WTC11 (cell line): ENCODE measurements around the gene SUSD1. TPM values are rescaled to one million over a fixed set of nuclear protein-coding genes. Genes with fewer than 3 reads are reported as not detected.

Experiments
- ATAC-seq: fragments of 200-7000 bp; cut with Tn5 transposase; 2 replicates; pipeline ENCODE4 v1.10.0; 2021; ENCODE audit warnings: mild to moderate bottlenecking, moderate library complexity
- CTCF ChIA-PET: fragments of 300-600 bp; sonication (Branson Sonifier 250); formaldehyde crosslinking; loops from one replicate; lab custom pipeline; 2021; ENCODE audit warnings: antibody characterized with exemption; lab: Charles Lee
- POLR2A ChIA-PET: fragments of 350-600 bp; sonication (Branson Sonifier 250); formaldehyde crosslinking; loops from one replicate; lab custom pipeline; 2021; ENCODE audit warnings: antibody characterized with exemption; lab: Charles Lee
- DNase-seq: peaks from one replicate; pipeline ENCODE4 v3.0.0; 2021; ENCODE audit warnings: low spot score
- H3K27ac Mint-ChIP-seq: 2 replicates; pipeline ENCODE4 v1.8.0; 2021; ENCODE audit warnings: mixed read lengths
- H3K27me3 Mint-ChIP-seq: 2 replicates; pipeline ENCODE4 v1.8.0; 2021; ENCODE audit warnings: low read depth, mild to moderate bottlenecking, moderate library complexity, mixed read lengths
- H3K36me3 Mint-ChIP-seq: 2 replicates; pipeline ENCODE4 v1.8.0; 2021; ENCODE audit warnings: mixed read lengths
- H3K4me1 Mint-ChIP-seq: 2 replicates; pipeline ENCODE4 v1.8.0; 2022; ENCODE audit warnings: mixed read lengths
- H3K4me3 Mint-ChIP-seq: 2 replicates; pipeline ENCODE4 v1.8.0; 2021; ENCODE audit warnings: mild to moderate bottlenecking, moderate library complexity, mixed read lengths
- H3K9me3 Mint-ChIP-seq: 2 replicates; pipeline ENCODE4 v1.8.0; 2021; ENCODE audit warnings: mixed read lengths
- ATF2 ChIP-seq: sonication (generic); formaldehyde crosslinking; IDR thresholded peaks from 2 replicates; pipeline ENCODE4 v1.8.1; 2022; ENCODE audit warnings: low read depth, missing genetic modification reagents, borderline replicate concordance
- ATF6 ChIP-seq: sonication (generic); formaldehyde crosslinking; IDR thresholded peaks from 2 replicates; pipeline ENCODE4 v1.8.1; 2023; ENCODE audit warnings: mild to moderate bottlenecking, missing genetic modification reagents
- ELF4 ChIP-seq: sonication (generic); formaldehyde crosslinking; IDR thresholded peaks from 2 replicates; pipeline ENCODE4 v1.8.1; 2022; ENCODE audit warnings: low read depth, mild to moderate bottlenecking, moderate library complexity, missing genetic modification reagents
- FOXK1 ChIP-seq: sonication (generic); formaldehyde crosslinking; IDR thresholded peaks from 2 replicates; pipeline ENCODE4 v1.8.0; 2022; ENCODE audit warnings: mild to moderate bottlenecking, moderate library complexity, missing genetic modification reagents
- GABPB1 ChIP-seq: sonication (generic); formaldehyde crosslinking; IDR thresholded peaks from 2 replicates; pipeline ENCODE4 v1.8.1; 2023; ENCODE audit warnings: mild to moderate bottlenecking, missing genetic modification reagents
- HMGA2 ChIP-seq: fragments of 250-450 bp; sonication (Bioruptor Pico); IDR thresholded peaks from 2 replicates; pipeline ENCODE4 v1.4.0; 2021; ENCODE audit warnings: mild to moderate bottlenecking, moderate library complexity
- JAZF1 ChIP-seq: fragments of 250-450 bp; sonication (Bioruptor Pico); IDR thresholded peaks from 2 replicates; pipeline ENCODE4 v1.9.0; 2021; ENCODE audit warnings: moderate library complexity, mild to moderate bottlenecking, inconsistent platforms
- JUN ChIP-seq: sonication (generic); formaldehyde crosslinking; IDR thresholded peaks from 2 replicates; pipeline ENCODE4 v1.8.0; 2023; ENCODE audit warnings: mild to moderate bottlenecking, missing genetic modification reagents
- MAX ChIP-seq: sonication (generic); formaldehyde crosslinking; IDR thresholded peaks from 2 replicates; pipeline ENCODE4 v1.8.0; 2022; ENCODE audit warnings: mild to moderate bottlenecking, missing genetic modification reagents
- MXD4 ChIP-seq: fragments of 250-450 bp; sonication (Bioruptor Pico); IDR thresholded peaks from 2 replicates; pipeline ENCODE4 v1.8.0; 2021; ENCODE audit warnings: mild to moderate bottlenecking, moderate library complexity, borderline replicate concordance
- NFATC4 ChIP-seq: fragments of 250-450 bp; sonication (Bioruptor Pico); IDR thresholded peaks from 2 replicates; pipeline ENCODE4 v1.9.0; 2021; ENCODE audit warnings: mild to moderate bottlenecking
- NR3C1 ChIP-seq: sonication (generic); formaldehyde crosslinking; conservative IDR thresholded peaks from 2 replicates; pipeline ENCODE4 v1.8.1; 2023; ENCODE audit warnings: low read depth, mild to moderate bottlenecking, missing genetic modification reagents
- RELA ChIP-seq: sonication (generic); formaldehyde crosslinking; IDR thresholded peaks from 2 replicates; pipeline ENCODE4 v1.8.1; 2022; ENCODE audit warnings: missing genetic modification reagents, mild to moderate bottlenecking, borderline replicate concordance
- STAT6 ChIP-seq: sonication (generic); formaldehyde crosslinking; conservative IDR thresholded peaks from 2 replicates; pipeline ENCODE4 v1.8.1; 2023; ENCODE audit warnings: mild to moderate bottlenecking, low read depth, missing genetic modification reagents, moderate library complexity
- TEAD4 ChIP-seq: sonication (generic); formaldehyde crosslinking; IDR thresholded peaks from 2 replicates; pipeline ENCODE4 v1.8.0; 2022; ENCODE audit warnings: mild to moderate bottlenecking, missing genetic modification reagents
- ZNF232 ChIP-seq: sonication (generic); formaldehyde crosslinking; IDR thresholded peaks from 2 replicates; pipeline ENCODE4 v1.8.0; 2022; ENCODE audit warnings: mild to moderate bottlenecking, missing genetic modification reagents
- ZNF425 ChIP-seq: fragments of 250-450 bp; sonication (Bioruptor Pico); conservative IDR thresholded peaks from 2 replicates; pipeline ENCODE4 v1.9.0; 2021; ENCODE audit warnings: mild to moderate bottlenecking
- ZNF532 ChIP-seq: fragments of 250-450 bp; sonication (Bioruptor Pico); IDR thresholded peaks from 2 replicates; pipeline ENCODE4 v1.9.0; 2021; ENCODE audit warnings: mild to moderate bottlenecking, borderline replicate concordance
- ZNF671 ChIP-seq: fragments of 250-450 bp; sonication (Bioruptor Pico); IDR thresholded peaks from 2 replicates; pipeline ENCODE4 v1.8.0; 2021; ENCODE audit warnings: mild to moderate bottlenecking
- ZSCAN18 ChIP-seq: fragments of 250-450 bp; sonication (Bioruptor Pico); IDR thresholded peaks from 2 replicates; pipeline ENCODE4 v2.1.2; 2022; ENCODE audit warnings: mild to moderate bottlenecking, moderate library complexity
- total RNA-seq: library from RNA; stranded (reverse); gene quantifications from 3 replicates; pipeline ENCODE4 v1.2.3, GENCODE V29; 2021

SUSD1 gene
- total RNA-seq, 1 experiment from 2014 or later, result 5.1 TPM

- no peak for ATAC-seq
- TF ChIP-seq NR3C1 (no peak), ZSCAN18 (no peak), GABPB1 (no peak), MXD4 (CRISPR knock-in tag) (no peak), NFATC4 (CRISPR knock-in tag) (no peak), ATF2 (no peak), ELF4 (no peak), ZNF232 (CRISPR knock-in tag) (no peak), JAZF1 (CRISPR knock-in tag) (no peak), TEAD4 (CRISPR knock-in tag) (no peak), HMGA2 (no peak), STAT6 (no peak), FOXK1 (CRISPR knock-in tag) (no peak), ZNF532 (CRISPR knock-in tag) (no peak), ZNF425 (no peak), JUN (CRISPR knock-in tag) (no peak), MAX (CRISPR knock-in tag) (no peak), ATF6 (no peak), ZNF671 (CRISPR knock-in tag) (no peak), RELA (CRISPR knock-in tag) (no peak)
- ChIA-PET CTCF (interaction anchor here (0.7 to 1.6 kb wide), 7 partner anchors 19 to 623 kb away, joined by 3 to 6 read pairs (median 4); partner anchors contain the start of genes INIP and PTBP3), POLR2A (interaction anchor here (0.6 kb wide), 1 partner anchor 55 kb away, joined by 3 read pairs; no protein-coding TSS in a partner anchor)
- Mint-ChIP-seq H3K36me3 (peaks cover 6% of the 10 kb centered on the region; the same call in 1 of the 2 replicates), H3K4me3 (no peak overlapping the region), H3K4me1 (peaks cover 26% of the 10 kb centered on the region), H3K27me3 (no peaks in the 10 kb centered on the region), H3K9me3 (peaks cover 3% of the 10 kb centered on the region; the same call in 1 of the 2 replicates), H3K27ac (no peak overlapping the region)
- DNase-seq, result no peak
These were observed 80.9 kb downstream of the SUSD1 start for GRCh38 chr9:112094241-112094640.
